Endothelial cell of umbilical vein (primary cell): ENCODE results near the gene CD46. TPM values are rescaled to one million over a fixed set of nuclear protein-coding genes. Genes with fewer than 3 reads are reported as not detected.

Experiments used
- BruUV-seq: library from RNA; stranded (reverse); fragments of 400-500 nt; replicated peaks from 2 replicates; lab custom pipeline; 2021; lab: Mats Ljungman, UMichigan
- CTCF ChIA-PET: fragments of 300-600, 350-600 bp; sonication (Branson Sonifier 250); formaldehyde crosslinking; loops from one replicate; lab custom pipeline; 2021; ENCODE audit warnings: antibody characterized with exemption, inconsistent platforms; lab: Charles Lee
- POLR2A ChIA-PET: fragments of 300-600, 350-600 bp; sonication (Branson Sonifier 250); formaldehyde crosslinking; loops from one replicate; lab custom pipeline; 2021; ENCODE audit warnings: antibody characterized with exemption, inconsistent platforms; lab: Charles Lee
- DNase-seq: peaks from one replicate; pipeline ENCODE4 v3.0.0-alpha.2; 2011; ENCODE audit warnings: low read depth, low spot score
- FAIRE-seq: peaks from 2 replicates; lab custom pipeline; 2011; peaks lifted over from hg19 to GRCh38; lab: Jason Lieb, UNC
- H2AFZ ChIP-seq: 2 replicates; pipeline ENCODE4 v1.6.0; 2012; ENCODE audit warnings: low read depth, low read length, control low read depth, inconsistent platforms
- H3K27ac ChIP-seq: 2 replicates; pipeline ENCODE4 v1.5.1; 2011; ENCODE audit warnings: low read depth, mild to moderate bottlenecking, control low read depth, low read length, moderate library complexity; ENCODE audit not compliant: insufficient read depth
- H3K27me3 ChIP-seq, 2 experiments: 2 replicates each; pipeline versions ENCODE4 v1.6.0 to v1.6.1; 2011; ENCODE audit warnings: low read length in 2 of 2, mixed read lengths in 1 of 2; ENCODE audit not compliant: control insufficient read depth in 2 of 2, insufficient read depth in 2 of 2
- H3K36me3 ChIP-seq, 2 experiments: 2 replicates in 1 of 2; 3 replicates in 1 of 2; pipeline ENCODE4 v1.5.1; 2011; ENCODE audit warnings: low read length in 2 of 2, mild to moderate bottlenecking in 1 of 2, moderate library complexity in 1 of 2; ENCODE audit not compliant: control insufficient read depth in 2 of 2, insufficient read depth in 2 of 2; ENCODE audit errors: extremely low read depth in 1 of 2
- H3K4me1 ChIP-seq: 3 replicates; pipeline ENCODE4 v1.5.1; 2011; ENCODE audit warnings: mild to moderate bottlenecking, low read length; ENCODE audit not compliant: control insufficient read depth, insufficient read depth; ENCODE audit errors: extremely low read depth
- H3K4me2 ChIP-seq: 2 replicates; pipeline ENCODE4 v1.6.1; 2011; ENCODE audit warnings: low read length, control low read depth, mixed read lengths; ENCODE audit not compliant: insufficient read depth
- H3K4me3 ChIP-seq, 3 experiments: fragments of 200-600 bp in 1 of 3; sonication (generic), shearing (Covaris generic) in 1 of 3; replicated peaks in 1 of 3; 2 replicates each; pipeline ENCODE4 v1.5.1; 2011 to 2016; ENCODE audit warnings: control low read depth in 3 of 3, low read length in 3 of 3, mild to moderate bottlenecking in 2 of 3, inconsistent platforms in 1 of 3, low read depth in 1 of 3, moderate library complexity in 1 of 3; ENCODE audit not compliant: insufficient read depth in 1 of 3
- H3K79me2 ChIP-seq: 2 replicates; pipeline ENCODE4 v1.6.0; 2012; ENCODE audit warnings: low read length, inconsistent platforms; ENCODE audit not compliant: control insufficient read depth, insufficient read depth
- H3K9ac ChIP-seq: replicated peaks from 2 replicates; pipeline ENCODE3; 2011; ENCODE audit warnings: low read length, control low read depth; ENCODE audit not compliant: insufficient read depth; ENCODE audit errors: extremely low read depth
- H3K9me1 ChIP-seq: replicated peaks from 3 replicates; pipeline ENCODE4 v1.6.0; 2011; ENCODE audit warnings: mild to moderate bottlenecking, low read length; ENCODE audit not compliant: control insufficient read depth, insufficient read depth; ENCODE audit errors: extremely low read depth
- H3K9me3 ChIP-seq: replicated peaks from 2 replicates; pipeline ENCODE4 v1.5.1; 2012; ENCODE audit warnings: low read length, inconsistent platforms; ENCODE audit not compliant: control insufficient read depth, insufficient read depth
- H4K20me1 ChIP-seq: replicated peaks from 2 replicates; pipeline ENCODE3; 2011; ENCODE audit warnings: mild to moderate bottlenecking, low read length; ENCODE audit not compliant: control insufficient read depth, insufficient read depth; ENCODE audit errors: extremely low read depth
- CTCF ChIP-seq, 2 donors: IDR thresholded peaks; 1 replicate in 1 of 2; 2 replicates in 1 of 2; pipeline ENCODE4 v1.5.1; 2011; ENCODE audit warnings: low read length in 2 of 2, mild to moderate bottlenecking in 2 of 2, moderate library complexity in 2 of 2, control low read depth in 1 of 2, inconsistent platforms in 1 of 2, low read depth in 1 of 2; ENCODE audit not compliant: insufficient read depth in 1 of 2; ENCODE audit errors: extremely low read depth in 1 of 2
- JUN ChIP-seq: IDR thresholded peaks from 2 replicates; pipeline ENCODE4 v1.6.1; 2011; ENCODE audit warnings: borderline replicate concordance, low read depth; ENCODE audit not compliant: insufficient read length, insufficient read depth
- dilution Hi-C: fragments of 300-500 bp; cut with MboI; formaldehyde crosslinking; loops from one replicate; pipeline ENCODE4 v1.15.0; 2019; ENCODE audit warnings: low sequenced_read_pairs; ENCODE audit not compliant: extremely low pct_ligation_motif_present
- intact Hi-C: fragments of 100-400 bp; cut with micrococcal nuclease; formaldehyde crosslinking; loops from one replicate; pipeline ENCODE4 v1.10.0; 2022
- polyA plus RNA-seq, 4 experiments: library from polyadenylated mRNA; depleted of rRNA in 3 of 4; stranded (reverse) in 3 of 4; unstranded in 1 of 4; fragments of >200 nt; gene quantifications; 2 replicates each; pipeline versions ENCODE4 v1.2.1 to v1.2.3, GENCODE V29; 2011 to 2012; ENCODE audit warnings: missing spikeins in 1 of 4
- total RNA-seq: library from RNA; stranded (reverse); gene quantifications from 2 replicates; pipeline ENCODE4 v1.2.3, GENCODE V29; 2021

Gene CD46
- total and polyA plus RNA-seq, 2 donors (not counting 3 experiments of a cell fraction or from before 2014, with no cell fraction given), result 134 to 256 TPM

- peaks cover 20% of the 10 kb centered on the region for H3K4me1 ChIP-seq
Observed at GRCh38 chr1:207811920-207812720, 60.3 kb downstream of the CD46 start.

More at GRCh38 chr1:207811920-207812720, 60.3 kb downstream of the CD46 start:
- CTCF ChIA-PET, result interaction anchor here (0.7 to 2.5 kb wide), 14 partner anchors 10 to 186 kb away, joined by 3 to 35 read pairs (median 4); no protein-coding TSS in a partner anchor
- dilution Hi-C loops, result no loop called here
- peak; percentile 41 to 66 for TF ChIP-seq CTCF (IDR thresholded peaks at IDR 0.05; ENCODE audit: extremely low read depth in 1 of 2, insufficient read depth in 1 of 2, low read depth in 1 of 2, low read length in 2 of 2)
- TF ChIP-seq JUN, result no peak
- POLR2A ChIA-PET, result interaction anchor here (1.0 kb wide), 1 partner anchor 16 kb away, joined by 3 read pairs; no protein-coding TSS in a partner anchor
- no peak overlapping the region for H3K4me3 ChIP-seq
- FAIRE-seq, result peak; percentile 90
- H4K20me1 ChIP-seq, result no peaks in the 10 kb centered on the region
- peaks cover 3% of the 10 kb centered on the region for H3K79me2 ChIP-seq
- H3K27me3 ChIP-seq, result no peaks in the 10 kb centered on the region
- no peak overlapping the region for H3K9ac ChIP-seq
- no TSS peak for BruUV-seq
- peak; percentile 55 for DNase-seq
- H3K9me1 ChIP-seq, result no peaks in the 10 kb centered on the region
- intact Hi-C loops, result no loop called here
- H2AFZ ChIP-seq, result no peak overlapping the region
- peaks cover 0 to 20% of the 10 kb centered on the region in 2 experiments for H3K36me3 ChIP-seq
- H3K9me3 ChIP-seq, result no peaks in the 10 kb centered on the region
- H3K4me2 ChIP-seq, result no peak overlapping the region
- H3K27ac ChIP-seq, result no peak overlapping the region
